Measurements from ENCODE around the gene CARD19.
"Not testable (repeated sequence)": the region's sequence is repeated elsewhere in the genome, so short reads cannot be mapped to it uniquely, and the experiment has no call there.

CARD19 gene

DNA sequence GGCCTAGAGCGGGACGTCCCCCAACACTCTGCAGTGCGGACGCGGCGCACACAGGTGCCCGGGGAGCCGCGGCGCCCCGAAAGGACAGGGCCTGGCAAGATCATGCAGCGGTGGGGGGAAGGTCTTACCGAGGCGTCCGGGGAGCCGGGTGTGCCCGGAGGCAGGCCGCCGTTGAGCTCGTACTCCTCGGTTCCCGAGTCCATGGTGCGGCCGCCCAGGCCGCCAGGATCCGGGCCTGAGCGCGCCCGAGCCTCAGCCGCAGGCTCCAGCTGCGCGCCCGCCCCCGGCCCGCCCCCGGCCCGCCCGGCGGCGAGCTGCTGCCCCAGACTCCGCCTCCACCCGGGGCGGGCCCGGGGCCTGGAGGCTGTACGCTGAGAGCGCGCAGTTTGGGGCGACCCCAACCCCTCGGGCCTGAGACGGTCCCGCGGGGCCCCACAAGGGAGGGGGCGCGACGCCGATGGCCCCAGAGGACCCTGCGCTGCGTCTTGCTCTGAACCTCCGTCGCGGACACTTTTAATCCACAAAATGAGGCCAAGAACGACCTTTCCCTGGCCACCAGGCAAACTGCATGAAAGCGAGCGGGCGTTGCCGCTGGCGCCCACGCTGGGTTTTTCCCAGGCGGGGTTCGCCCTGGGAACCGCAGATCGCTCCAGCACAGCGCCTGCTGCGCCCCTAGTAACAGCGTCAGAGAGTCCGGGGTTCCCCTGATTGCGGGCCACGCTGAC, 38.2 kb downstream of the CARD19 start, which contains the start of gene NINJ1:
TSS of gene NINJ1 (minus strand) at position 237 of the 725 bp plus-strand sequence. CDS start at position 203, 34 bp downstream.
- peak; percentile 22 for DNase-seq (ENCODE audit: low read depth)

DNA sequence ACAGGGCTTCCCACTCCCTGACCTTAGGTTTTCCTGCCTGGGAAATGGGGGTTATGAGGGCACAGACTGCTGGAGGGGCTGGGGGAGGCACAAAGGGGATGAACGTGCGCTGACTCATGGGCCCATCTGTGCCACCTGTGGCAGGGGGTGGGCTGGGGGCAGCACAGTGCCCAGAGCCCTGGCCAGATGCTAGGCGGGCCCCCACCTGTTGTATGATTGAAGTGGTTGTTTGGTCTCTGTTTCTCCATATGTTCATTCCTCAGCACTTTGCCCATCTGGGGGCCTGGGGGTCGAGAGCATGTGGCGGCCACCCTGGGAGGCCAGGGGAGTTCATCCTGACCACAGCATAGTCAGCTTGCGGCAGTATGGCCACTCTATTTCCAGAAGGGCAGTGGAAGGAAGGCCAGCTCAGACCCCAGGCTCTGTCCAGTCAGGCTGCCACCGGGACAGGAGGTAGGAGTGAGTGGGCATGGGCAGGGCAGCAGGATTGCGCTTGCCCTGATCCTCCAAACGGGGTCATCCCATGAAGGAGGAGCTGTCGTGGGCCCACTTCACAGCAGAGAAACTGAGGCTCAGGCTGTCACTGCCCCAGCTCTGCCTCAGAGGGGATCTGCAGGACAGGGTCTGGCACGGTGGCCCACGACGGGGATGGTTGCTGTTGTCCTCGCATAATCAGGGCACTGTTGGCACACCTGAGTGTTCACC, 38.9 kb downstream of the CARD19 start:
- no peak for DNase-seq (ENCODE audit: low read depth)

DNA sequence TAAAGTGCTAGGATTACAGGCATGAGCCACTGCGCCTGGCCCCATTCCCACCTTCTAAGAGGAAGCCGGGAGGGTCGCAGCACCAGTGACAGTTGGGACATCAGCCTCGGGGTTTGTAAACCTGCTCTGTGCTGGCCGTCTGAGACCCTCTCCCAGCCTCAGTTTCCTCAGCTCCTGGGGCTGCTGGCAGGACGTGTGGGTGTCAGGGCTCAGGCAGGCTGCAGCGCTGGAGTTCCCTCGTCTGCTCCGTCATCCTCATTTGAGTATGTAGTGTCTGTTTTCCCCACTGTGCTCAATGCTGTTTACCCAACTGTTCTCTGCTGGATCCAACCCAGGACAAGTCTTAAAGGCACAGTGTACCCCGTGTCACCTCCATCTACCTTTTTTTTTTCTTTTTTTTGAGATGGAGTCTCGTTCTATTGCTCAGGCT, 40.0 kb downstream of the CARD19 start:
- DNase-seq (ENCODE audit: low read depth) = no peak

DNA sequence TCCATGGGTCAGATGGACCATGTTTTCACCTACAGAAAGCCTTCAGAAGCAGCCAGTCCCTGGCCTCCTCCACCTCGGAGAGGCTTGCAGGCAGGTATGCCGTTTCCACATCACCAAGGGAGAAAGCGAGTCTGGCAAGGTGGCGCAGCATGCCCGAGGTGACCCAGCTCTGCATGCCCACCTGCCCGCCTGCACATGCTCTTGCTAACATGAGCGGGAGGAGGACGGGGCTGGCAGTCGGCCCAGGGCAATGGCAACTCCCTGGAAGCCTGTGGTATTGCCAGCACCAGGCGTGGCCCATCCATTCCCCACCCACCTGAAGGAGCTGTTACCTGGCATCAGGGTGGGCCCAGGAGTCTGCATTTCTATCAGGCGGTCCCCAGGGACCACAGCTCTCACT, 41.3 kb downstream of the CARD19 start:
- no peak for DNase-seq (ENCODE audit: low read depth)

DNA sequence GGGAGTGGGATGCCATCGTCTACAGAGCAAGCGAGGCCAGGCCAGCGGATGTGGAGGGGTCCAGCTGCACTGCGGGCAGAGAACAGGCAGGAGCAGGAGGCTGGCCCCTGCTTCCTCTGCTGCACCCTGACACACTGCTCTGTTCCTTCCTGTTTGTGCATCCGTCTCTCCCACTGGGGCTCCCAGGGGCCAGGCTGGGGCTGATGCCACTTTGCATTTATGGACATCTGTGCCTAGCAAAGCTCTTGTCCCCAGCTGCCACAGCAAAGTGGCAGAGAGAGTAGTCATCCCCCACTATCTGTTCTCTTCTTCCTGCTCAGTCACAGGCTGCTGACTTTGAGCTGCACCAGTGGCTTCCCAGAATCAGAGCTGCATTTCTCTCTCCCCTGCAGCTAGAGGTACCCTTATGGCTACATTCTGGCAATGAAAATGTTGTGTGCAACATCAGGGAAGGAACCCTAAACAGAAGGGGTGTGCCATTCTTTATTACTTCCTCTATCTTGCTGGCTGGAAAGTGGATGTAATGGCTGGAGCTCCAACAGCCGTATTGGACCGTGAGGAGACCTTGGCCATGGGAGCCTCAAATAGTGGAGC, 42.3 kb downstream of the CARD19 start:
- no peak for DNase-seq (ENCODE audit: low read depth)

DNA sequence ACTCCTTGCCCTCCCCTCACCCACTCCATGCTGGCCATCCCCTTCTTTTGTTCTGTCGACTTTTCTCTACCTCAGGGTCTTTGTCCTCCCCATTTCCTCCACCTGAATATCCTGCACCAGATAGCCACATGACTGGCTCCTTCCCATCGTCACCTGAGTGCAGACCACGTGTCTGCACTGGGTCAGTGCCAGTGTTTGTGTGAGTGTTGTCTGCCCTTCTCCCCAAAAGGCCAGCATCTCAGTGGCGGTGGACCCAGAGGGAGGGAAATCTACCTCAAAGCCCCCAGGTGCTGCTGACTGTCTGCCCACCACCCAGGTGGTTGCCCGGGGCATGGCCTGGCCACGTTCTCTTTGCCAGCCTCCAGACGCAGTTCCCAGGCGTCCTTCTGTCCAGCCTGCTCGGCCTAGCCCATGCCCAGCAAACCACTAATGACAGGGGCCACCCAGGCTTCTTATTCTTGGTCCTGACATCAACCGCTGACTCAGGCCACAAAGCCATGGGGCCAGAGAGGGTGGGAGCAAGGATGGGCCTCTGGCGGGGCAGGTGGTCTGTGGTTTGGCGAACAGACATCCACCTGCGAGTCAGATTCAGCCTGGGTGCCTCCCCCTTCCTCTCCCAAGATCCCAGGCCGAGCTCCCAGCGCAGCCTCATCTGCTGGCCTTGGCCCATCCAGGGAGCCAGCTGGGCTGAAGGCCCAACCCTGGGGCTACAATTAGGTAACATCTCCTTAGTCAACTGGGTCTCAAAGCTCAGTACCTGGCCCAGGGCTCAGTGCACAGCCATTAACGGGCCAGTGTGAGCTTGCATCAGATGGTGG, 43.6 kb downstream of the CARD19 start:
- DNase-seq (ENCODE audit: low read depth) = no peak

DNA sequence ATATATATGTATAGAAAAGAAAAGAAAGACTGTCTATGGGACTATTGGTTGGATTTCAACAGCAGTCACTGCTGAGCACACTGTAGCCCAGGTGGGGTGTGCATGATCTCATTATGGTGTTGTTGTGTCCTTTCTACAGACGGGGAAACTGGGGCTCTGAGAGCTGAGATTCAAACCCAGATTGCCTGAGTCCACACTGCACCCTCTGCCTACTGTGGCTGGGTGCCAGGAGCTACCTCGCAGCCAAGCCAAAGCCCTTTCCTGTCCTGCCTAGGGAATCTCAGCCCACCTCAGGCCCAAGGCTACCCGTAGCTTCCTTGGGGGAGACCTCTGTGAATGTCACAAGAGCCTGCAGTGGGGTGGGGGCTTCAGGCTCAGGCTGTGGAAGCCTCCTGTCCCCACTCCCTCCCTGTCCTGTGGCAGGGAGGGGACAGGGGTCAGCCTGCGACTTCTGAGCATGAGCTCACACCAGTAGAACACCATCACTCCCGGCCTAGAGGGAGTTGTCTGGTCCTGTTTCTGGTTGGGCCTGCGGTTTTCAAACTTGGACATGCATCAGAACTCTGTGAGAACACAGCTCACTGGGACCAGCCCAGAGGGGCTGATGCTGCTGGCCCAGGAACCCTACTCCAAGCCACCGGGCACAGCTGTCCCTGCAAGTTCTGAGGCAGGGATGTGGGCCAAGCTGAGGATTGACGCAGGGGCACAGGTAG, 45.9 kb downstream of the CARD19 start:
- DNase-seq (ENCODE audit: low read depth) = no peak

DNA sequence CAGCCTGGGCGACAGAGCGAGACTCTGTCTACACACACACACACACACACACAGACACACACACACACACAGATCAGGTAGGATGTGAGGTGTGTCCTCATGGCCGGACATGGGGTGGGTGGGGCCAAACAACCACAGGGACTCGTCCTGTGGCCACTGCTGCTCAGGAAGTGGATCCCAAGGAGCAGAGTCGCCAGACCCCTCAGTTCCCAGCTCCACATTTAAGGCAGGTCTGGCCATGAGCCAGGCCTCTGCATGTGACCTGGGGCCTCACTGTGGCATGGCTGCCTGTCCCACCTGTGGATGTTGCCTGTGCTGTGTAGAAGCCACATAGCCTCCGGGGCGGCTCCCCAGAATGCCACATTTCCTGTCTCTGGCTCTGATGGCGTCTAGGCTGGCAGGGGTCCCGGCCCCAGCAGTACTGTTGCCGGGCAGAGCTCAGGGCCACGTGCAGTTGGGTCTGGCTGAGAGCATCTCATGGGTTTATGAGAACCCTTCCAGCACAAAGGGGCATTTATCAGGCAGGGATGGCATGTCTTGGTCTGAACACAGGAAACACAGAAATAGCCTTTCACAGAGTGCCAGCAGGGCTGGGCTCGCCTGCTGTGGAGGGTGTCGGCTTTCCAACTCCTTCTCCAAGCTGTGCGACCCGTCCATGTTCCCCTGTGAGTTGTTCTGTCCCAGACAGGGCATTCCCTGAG, 48.0 kb downstream of the CARD19 start:
- no peak for DNase-seq (ENCODE audit: low read depth)

DNA sequence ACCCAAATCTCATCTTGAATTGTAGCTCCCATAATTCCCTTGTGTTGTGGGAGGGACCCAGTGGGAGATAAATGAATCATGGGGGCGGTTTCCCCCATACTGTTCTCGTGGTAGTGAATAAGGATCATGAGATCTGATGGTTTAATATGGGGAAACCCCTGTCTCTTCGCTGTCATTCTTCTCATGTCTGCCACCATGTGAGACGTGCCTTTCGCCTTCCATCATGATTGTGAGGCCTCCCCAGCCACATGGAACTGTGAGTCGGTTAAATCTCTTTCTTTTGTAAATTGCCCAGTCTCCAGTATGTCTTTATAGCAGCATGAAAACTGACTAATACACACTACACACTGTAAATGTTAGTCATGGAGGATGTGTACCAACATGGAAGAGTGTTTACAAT, 50.7 kb downstream of the CARD19 start:
- DNase-seq (ENCODE audit: low read depth) = not testable (repeated sequence)

DNA sequence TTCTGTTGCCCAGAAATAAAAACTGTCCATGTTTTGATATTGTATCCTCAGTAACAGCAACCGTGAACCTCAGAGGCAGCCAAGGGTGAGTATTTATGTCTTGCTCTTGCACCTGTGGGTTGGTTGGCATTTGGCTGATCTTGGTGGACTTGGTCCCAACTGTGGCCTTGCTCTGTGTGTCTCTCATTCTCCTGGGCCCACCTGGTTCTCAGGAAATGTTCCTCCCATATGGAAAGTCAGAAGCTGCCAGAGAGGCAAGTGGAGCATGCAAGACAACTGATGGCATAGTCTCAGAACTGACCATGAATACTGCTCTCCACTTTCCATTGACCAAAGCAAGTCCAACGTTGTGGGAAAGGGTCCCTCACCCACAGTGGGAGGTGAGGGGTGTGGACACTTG, 51.6 kb downstream of the CARD19 start:
- DNase-seq (ENCODE audit: low read depth) = no peak

DNA sequence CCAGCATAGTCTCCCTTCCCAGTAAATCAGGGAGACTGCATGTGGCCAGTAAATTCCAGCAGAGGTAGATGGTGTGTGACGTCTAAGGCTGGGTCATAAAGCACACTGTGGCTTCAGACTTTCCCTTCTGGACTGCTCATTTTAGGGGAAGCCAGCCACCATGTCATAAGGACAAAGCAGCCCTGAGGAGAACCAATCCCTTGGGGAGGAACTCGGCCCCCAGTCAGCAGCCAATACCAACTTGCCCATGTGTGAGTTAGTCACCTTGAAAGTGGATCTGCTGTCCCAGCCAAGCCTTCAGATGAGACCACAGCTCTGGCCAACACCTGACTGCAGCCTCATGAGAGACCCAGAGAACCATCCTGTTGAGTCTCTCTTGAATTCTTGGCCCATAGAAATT, 52.7 kb downstream of the CARD19 start:
- DNase-seq (ENCODE audit: low read depth) = no peak

DNA sequence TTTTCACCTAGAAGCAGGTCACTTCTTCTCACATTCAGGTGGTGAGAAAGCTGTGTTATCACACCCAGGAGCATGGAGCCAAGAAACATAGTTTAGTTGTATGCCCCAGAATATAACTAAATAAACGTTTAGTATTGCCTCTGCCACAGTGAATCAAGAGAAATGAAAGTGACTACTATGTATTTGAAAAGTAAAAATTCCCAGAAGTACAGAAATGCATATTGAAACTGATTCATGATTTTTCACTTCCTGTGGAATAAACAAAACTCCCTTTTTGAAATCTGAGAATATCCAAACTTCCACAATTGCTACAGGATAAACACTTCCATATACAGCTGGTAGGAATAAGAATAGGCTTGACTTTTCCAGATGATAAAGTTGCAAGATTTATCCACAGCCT, 53.3 kb downstream of the CARD19 start:
- no peak for DNase-seq (ENCODE audit: low read depth)

DNA sequence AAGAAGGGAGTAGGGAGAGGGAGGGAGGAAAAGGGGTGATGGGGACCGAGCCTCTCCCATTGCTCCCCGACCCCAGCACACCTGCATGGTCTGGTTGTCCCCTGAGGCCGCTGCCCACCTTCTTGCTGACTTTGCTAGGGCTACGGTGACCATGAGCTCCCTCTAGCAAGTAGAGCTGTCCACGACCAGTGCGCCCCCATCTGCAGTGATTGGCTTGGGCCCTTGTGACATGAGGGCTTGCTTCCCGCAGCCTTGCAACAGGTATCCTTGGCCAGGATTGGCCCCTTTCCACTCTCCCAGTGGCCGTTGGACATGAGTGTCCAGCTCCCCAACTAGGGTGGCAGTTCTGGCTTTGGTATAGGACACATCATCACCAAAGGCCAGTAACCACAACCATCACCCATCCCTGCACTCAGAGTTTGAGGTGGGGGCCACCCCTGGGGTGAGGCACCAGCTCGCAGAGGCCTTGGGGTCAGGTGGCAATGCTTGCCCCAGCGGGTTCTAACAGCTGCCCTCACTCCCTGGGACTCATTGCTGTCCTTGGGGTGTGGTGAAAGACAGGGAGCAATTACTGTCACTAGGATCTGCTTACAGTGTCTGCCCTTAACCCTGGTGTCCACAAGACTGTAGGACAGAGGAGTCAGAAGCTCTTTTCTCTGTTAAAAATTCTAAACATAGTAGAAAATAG, 55.2 kb downstream of the CARD19 start:
- no peak for DNase-seq (ENCODE audit: low read depth)

DNA sequence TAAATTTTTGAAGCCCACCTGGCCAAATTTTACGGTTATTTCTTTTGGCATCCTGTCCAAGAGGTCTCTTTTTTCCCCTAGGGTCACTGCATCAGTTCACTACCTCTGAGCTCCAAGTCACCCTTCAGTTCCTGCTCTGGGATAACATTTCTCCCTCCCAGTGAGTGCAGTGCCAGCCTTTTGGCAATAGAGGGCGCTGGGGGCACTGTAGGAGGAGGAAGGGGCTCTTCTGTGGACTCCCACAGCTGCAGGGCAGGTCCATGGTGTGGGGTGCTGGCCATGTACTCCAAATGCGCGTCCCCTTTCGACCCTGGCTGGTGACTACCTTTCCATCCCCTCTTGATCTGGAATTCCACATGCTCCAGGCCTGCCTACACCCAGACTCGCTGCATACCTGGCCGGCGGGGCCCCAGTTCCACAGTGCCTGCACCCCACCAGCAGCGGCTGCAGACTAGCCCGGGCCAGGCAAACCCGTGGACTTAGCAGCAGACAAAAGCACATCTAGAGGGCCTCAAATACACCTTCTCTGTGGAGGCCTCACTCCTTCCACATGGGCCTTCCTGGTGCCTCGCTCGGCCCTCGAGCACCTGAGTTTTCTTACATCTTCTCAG, 58.4 kb downstream of the CARD19 start:
- no peak for DNase-seq (ENCODE audit: low read depth)

DNA sequence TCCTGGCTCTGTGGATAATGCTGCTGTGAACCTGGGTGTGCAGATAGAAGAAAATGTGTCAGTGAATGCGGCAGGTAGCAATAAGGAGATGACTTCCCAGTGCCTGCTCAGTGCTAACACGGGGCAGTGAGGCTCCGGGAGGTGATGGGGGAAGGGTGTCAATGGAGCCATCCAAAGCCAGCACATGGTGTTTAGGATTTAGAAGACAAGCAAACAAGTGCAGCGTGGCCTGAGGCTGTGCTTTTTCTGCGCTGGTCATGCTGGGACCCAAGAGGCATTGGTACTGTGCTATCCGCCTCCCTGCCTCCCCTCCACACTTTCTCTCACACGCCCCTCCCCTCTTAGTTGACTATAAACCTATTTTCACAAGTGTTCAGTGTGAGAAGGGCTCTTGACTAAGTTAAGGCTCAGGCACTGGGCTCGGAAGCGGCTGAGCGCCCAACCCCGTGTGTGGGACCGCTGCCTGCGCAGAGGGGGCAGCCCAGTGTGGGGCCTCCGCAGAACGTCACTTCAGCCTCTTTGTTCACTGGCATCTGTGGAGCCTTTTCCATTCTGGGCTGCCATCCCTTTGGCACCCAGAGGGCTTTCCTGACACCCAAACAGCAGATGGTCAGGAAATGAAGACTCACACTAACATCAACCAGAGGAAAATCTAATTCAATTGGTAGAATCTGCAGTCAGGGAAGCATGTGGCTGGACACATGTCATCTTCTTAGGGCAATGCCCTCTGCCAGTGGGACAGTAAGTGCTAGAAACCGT, 59.9 kb downstream of the CARD19 start:
- DNase-seq (ENCODE audit: low read depth) = no peak

DNA sequence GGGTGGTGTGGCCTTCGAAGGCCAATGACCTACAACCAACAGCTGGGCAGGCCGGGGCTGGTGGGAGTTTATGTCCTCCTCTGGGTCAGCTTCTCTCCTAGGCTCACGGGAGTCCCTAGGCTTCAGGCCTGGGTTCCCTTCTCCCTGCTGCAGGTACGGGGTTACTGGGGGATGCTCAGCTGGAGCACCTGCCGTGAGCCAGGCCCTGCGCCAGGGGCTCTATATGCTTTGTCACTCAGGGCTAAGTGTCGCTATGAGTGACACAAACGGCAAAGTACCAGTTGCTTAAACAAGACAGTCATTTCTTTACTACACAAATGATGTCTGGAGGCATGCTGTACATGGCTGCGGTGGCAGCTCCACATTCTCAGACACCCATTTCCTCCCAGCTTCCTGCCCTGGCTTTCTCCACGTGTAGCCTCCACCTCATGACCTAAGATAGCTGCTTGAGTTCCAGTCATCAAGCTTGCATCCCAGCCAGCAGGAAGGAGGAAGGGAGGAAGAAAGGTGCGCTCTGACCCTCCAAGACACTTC, 60.5 kb downstream of the CARD19 start:
- no peak for DNase-seq (ENCODE audit: low read depth)

DNA sequence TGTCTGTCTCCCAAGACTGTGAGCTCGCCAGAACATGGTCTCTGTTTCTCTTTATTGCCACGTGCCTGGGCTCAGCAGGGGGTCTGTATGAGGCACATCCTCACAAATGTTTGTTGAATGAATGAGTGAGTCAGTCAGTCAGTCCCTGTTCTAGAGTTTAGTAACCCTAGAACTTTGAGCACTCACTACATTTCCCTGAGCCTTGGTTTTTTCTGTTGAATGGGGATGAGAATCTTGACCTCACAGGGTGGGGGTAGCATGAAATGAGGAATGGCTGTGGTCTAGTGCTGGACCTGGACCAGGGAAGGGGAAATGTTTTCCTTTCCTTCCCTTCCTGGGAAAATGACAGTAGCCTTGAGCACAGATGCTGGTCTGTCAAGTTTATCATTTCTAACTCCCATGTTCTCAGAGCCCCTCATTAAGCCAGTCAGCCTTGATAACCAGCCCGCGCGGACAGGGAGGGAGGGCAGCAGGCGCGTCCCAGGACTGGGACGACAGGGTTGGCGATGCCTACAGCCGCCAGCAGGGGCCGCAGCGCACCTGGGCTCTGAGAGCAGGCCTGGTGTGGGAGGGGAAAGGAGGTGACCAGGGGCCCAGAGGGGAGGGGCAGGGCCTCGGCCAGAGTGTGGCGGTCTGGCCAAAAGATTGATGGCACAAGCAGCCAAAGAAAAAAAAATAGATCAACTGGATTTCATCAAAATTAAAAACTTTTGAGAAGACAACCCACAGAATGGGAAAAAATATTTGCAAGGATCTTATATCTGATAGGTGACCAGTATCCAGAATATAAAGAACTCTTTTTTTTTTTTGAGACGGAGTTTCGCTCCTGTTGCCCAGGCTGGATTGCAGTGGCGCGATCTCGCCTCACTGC, 63.8 kb downstream of the CARD19 start:
- no peak for DNase-seq (ENCODE audit: low read depth)

All from GM04503 (cell line).